DLD1 (cell line): ENCODE data around the gene SETBP1.

ENCODE experiments used
- in situ Hi-C: cut with HindIII; loops from 2 replicates; pipeline ENCODE4 v1.10.0; 2017; ENCODE audit warnings: low sequenced_read_pairs

The SETBP1 gene

GRCh38 chr18:44679056-44679913 lies 1.4 kb upstream of the SETBP1 start:
- in situ Hi-C loops, result no loop called here

GRCh38 chr18:44679914-44680272 lies 795 bp upstream of the SETBP1 start:
- in situ Hi-C loops, result no loop called here

GRCh38 chr18:44681076-44681970 lies 635 bp downstream of the SETBP1 start:
- in situ Hi-C loops, result no loop called here

GRCh38 chr18:44682201-44682870 lies 1.6 kb downstream of the SETBP1 start:
- in situ Hi-C loops, result no loop called here

DNA sequence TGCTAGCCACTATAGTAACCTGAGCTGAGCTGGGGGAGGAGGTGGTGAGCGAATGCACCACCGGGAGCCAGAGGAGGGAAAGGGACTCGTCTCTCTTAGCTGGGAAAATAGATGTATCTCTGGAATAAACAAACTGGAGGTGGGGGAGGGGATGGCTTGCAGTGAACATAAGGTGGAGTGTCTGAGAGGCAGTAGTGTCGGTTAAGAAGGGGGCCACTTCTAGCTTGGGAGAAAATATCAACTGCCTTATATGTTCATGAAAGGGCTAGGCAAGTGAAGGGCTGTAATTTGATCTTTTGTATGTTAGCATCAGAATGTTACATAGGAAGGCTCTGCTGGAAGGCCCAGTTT lies 2.2 kb downstream of the SETBP1 start:
- in situ Hi-C loops, result no loop called here

DNA sequence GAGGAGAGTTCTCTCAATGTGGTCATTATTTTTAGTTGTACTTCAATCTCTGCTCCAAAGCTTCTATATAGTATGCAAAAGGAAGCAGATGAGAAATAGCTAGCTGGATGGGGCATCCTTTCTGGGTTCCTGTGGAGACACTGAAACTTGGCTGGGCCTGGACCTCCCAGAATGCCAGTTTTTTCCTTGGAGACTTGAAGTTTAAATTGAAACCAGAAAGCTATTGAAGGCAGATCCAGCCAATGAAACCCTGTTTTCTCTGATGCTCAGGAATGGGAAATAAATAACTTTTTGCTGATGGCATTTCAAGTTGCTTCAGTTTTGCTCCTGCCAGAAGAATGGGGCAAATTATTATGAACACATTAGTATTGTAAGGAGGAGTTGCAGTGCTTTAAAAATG lies 2.9 kb downstream of the SETBP1 start:
- in situ Hi-C loops, result no loop called here

DNA sequence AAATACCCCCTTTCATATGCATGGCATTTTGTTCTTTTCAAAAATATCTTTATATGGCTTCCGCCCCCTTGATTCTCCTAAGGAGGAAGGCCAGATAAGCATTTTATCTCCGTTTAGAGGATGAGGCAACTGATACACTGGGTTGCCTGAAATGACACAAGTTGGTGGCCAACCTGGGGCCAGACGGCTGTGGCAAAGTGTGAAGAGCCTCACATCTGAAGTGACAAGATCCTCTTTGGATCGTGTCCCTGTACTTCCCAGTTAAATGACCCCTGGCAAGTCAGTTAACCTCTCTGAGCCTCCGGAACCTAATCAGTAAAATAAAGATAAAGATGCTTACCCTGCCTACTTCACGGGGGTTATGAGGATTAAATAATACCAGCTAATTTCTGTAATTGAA lies 4.6 kb downstream of the SETBP1 start:
- in situ Hi-C loops, result no loop called here

DNA sequence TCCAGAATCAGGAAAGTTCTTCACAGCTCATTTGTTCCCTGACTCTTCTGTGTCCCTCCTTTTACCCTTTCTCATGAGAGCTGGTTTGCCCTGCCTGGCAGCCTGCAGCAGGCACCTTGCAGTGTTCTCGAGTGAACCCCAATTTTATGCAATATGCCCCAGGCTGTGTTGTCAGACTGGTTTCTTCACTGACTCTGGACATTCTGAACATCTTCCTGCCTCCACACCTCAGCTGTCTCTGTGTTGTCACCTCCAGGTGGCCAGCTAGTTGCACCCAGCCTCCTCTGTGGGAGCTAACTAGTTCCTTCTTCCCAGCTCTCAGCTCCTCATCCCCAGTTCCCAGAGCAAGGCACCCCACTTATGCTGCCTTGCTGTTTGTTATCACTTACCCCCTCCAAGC lies 5.5 kb downstream of the SETBP1 start:
- in situ Hi-C loops, result no loop called here

- in situ Hi-C loops, result no loop called here
Observed at GRCh38 chr18:44687421-44687820, 6.7 kb downstream of the SETBP1 start.

DNA sequence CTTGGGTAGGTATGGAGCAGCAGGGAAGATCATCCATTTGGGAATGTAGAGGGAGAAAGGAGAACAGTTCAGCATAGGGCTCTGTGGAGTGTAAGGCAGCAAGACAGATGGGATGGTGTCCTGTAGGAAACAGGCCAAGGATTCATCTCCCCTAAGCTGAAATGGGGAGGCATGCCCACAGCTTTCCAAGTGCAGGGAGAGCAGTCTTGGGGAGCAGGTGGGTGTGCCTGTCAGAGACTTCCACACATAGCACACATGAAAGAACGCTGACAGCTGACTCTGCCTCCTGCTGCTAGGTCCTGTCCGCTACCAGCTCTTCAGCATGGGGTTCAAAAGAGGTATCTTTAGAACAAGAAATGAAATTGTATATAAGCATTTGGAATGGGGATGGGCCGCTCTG lies 9.0 kb downstream of the SETBP1 start:
- in situ Hi-C loops, result no loop called here

DNA sequence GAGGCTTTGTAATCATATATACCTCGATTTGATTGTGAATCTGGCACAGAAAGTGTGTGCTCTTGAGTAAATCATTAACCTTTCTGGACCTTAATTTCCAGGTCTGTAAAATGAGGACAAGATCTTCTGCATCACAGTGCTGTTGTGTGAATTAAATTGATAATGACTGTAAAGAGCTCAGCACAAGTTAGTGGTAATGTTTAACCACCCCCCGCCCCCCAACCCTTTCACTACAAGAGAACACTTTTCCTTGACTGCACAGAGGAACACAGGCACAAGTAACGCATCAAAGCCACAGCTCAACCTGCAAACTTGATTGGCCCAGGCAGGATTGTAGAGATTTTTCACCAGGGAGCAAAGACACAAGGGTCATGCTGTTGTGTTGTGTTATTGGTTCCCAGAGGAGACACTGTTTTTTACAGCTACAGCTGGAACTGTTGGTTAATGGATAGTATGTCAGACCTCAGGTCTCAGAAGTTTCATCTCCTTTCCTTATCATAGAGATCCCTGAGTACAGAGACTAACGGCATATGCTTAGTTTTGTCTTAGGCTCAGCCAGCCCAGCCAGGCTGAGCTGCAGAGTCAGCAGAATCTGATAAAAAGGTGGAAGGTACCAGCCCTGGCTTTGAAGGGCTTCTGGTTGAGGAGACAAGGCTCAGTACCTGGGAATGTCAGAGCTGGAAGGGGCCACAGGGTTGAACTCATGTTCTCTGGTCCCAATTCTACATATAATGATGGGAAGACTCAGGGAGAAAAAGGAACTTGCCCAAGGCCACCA lies 10.6 kb downstream of the SETBP1 start:
- in situ Hi-C loops, result no loop called here

- in situ Hi-C loops, result no loop called here
Observed at GRCh38 chr18:44693030-44693784, 12.5 kb downstream of the SETBP1 start.

DNA sequence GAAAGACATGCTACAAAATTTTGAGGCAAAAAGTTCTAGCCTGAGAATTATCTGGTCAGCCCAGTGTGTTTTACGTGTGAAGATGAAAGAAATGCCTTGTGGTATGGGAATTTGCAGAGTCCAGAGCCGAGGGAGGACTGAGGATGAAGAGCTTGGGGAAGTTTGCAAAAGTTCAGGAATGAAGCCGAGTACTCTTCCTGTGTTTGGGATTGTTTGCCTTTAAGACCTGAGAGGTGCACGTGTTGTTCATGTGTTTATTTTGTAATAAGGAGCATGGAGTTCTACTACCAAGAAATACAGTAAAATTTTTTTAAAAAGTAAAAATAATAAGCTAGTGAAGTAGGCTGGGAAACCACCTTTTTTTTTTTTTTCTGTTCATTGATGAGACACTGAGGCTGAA lies 14.8 kb downstream of the SETBP1 start:
- in situ Hi-C loops, result no loop called here

DNA sequence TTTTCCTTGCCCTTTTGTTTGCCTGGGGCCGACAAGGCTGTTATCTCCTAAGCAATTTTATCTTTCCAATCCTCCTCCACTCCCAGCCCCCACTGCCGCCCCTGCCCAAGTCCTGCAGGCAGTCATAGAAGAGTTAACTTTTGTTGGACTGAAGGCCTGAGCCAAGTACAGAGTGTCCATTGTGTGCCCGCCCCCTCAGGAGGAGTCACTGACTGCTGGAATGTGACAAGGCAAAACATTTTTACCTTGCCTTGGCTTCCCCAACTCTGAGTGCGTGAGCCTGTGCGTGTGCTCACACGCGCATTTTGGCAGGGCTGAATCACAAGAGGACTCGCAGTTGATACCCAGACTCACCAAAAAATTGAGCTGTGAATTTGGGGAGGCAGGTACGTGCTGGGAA lies 16.2 kb downstream of the SETBP1 start:
- in situ Hi-C loops, result no loop called here

GRCh38 chr18:44697315-44697714 lies 16.6 kb downstream of the SETBP1 start:
- in situ Hi-C loops, result no loop called here

DNA sequence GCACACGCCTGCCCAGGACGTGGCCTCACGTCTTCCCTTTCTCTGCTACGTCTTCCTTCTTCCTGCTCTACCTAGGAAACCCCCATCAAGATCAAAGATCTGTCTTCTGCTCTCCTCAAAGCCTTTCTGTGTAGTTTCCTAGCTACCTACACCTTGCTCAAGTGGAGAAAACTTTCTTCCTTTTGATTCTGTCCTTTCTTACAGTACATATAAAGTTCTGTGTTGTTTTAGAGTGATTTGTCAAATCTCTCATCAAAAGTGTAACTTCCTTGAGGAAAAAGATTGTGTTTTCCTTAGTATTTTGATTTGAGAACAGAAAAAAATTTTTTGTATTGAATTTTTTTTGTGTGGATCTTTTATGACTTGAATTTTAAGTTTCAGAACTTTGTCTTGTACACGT lies 17.8 kb downstream of the SETBP1 start:
- in situ Hi-C loops, result no loop called here

DNA sequence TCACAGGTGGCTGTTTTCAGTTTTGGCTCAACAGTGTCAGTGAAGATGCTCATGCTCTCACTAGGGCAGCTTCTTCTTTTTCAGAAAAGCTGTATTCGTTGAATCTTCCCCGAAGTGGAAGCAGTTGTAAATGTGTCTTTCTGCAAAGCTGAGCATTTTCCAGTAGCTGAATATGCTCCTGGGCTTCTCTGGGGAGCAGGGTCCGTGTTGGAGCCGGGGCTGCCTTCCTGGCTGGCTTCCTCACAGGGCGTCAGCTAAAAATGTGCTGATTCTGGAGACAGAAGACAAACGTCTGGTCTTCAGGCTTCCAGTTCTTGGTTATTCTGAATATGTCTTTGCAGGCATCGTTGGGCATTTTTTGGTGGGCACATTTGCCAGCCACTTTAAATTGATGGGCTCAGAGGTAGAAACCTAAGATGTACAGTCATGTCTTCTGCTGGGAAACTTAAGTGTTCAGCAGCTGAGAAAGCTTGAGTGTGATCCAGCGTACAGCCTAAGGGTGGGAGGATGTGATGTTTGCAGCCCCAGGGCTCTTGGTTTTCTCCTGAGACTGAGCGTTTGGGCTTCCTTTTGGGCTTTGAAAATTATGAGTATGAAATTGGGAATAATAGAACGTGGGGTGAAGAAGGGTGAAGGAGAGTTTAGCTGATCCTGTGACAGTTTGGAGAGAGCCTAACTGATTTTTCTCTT lies 19.0 kb downstream of the SETBP1 start:
- in situ Hi-C loops, result no loop called here

DNA sequence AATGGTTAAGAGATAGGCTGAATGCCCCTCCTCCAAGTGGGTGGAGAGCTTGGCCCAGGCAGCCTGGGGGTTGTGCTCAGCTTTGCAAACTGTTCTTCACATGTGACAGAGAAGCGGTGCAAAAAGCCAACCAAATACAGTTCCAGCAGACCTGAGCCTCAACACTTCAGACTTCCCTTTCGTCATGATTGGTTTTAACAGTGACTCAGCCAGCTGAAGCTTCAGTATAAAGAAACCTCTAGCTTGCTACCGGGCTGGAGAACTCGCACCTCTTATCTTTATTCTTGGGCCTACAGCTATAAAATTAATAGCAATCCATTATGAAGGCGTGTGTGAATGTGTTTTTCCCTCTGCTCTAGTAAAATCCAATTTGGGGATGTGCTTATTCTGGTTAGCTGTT lies 20.0 kb downstream of the SETBP1 start:
- in situ Hi-C loops, result no loop called here

DNA sequence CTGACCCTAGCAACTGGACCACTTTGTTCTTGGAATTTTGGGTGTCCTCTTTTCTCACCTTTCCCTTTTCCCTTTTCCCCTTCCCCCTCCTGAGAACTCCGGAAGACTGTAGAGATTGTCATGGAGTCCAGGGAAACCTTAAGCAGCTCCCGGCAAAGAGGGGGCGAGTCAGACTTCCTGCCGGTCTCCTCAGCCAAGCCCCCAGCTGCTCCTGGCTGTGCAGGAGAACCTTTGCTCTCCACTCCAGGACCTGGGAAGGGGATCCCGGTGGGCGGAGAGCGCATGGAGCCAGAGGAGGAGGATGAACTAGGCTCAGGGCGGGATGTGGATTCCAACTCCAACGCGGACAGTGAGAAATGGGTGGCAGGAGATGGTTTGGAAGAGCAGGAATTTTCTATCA lies 20.5 kb downstream of the SETBP1 start:
- in situ Hi-C loops, result no loop called here

GRCh38 chr18:44702594-44702993 lies 21.9 kb downstream of the SETBP1 start:
- in situ Hi-C loops, result no loop called here
